Posterior vena cava (tissue), 2 donors: ENCODE measurements around the gene SLFN11. TPM values are rescaled to one million over a fixed set of nuclear protein-coding genes. Genes with fewer than 3 reads are reported as not detected.
"Not testable (repeated sequence)": the region's sequence is repeated elsewhere in the genome, so short reads cannot be mapped to it uniquely, and the experiment has no call there.

Experiments
- DNase-seq: peaks from one replicate; pipeline ENCODE4 v3.0.0-alpha.2; 2020; ENCODE audit warnings: low spot score
- intact Hi-C, 2 donors: fragments of 100-400 bp; cut with DNase I; formaldehyde crosslinking; loops; one replicate each; pipeline versions ENCODE4 v1.14.1 to v1.14.2; 2022 to 2023
- long read RNA-seq, 2 donors: library from polyadenylated mRNA; unstranded; transcript quantifications; one replicate each; pipeline ENCODE4 v2.0.0, GENCODE V29; 2020 to 2021
- total RNA-seq, 2 donors: library from RNA; stranded (reverse); fragmentation: NEBNext Ultra II Directional; extraction: Animal tissue kit (Norgen Biotek cat#: 25700); gene quantifications; one replicate each; pipeline ENCODE4 v1.2.1, GENCODE V29; 2021
- donor health status: DM: yes; HTN: yes; CAD: no.
- donor health status: DM: yes; HTN: yes; CAD: no.

Gene SLFN11, protein sequence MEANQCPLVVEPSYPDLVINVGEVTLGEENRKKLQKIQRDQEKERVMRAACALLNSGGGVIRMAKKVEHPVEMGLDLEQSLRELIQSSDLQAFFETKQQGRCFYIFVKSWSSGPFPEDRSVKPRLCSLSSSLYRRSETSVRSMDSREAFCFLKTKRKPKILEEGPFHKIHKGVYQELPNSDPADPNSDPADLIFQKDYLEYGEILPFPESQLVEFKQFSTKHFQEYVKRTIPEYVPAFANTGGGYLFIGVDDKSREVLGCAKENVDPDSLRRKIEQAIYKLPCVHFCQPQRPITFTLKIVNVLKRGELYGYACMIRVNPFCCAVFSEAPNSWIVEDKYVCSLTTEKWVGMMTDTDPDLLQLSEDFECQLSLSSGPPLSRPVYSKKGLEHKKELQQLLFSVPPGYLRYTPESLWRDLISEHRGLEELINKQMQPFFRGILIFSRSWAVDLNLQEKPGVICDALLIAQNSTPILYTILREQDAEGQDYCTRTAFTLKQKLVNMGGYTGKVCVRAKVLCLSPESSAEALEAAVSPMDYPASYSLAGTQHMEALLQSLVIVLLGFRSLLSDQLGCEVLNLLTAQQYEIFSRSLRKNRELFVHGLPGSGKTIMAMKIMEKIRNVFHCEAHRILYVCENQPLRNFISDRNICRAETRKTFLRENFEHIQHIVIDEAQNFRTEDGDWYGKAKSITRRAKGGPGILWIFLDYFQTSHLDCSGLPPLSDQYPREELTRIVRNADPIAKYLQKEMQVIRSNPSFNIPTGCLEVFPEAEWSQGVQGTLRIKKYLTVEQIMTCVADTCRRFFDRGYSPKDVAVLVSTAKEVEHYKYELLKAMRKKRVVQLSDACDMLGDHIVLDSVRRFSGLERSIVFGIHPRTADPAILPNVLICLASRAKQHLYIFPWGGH
- total RNA-seq, result 10 to 100 TPM; 35.3 to 53.1 TPM
- long read RNA-seq, donor 1, full-length matches to known transcripts, result 1 of 10 reads
- long read RNA-seq, donor 1, partial matches to known transcripts, result 1 of 10 reads
- long read RNA-seq, donor 1, other reads (novel, unspliced or antisense), result 8 of 10 reads
- long read RNA-seq, donor 2, partial matches to known transcripts, result 2 of 9 reads
- long read RNA-seq, donor 2, other reads (novel, unspliced or antisense), result 6 of 9 reads

DNA sequence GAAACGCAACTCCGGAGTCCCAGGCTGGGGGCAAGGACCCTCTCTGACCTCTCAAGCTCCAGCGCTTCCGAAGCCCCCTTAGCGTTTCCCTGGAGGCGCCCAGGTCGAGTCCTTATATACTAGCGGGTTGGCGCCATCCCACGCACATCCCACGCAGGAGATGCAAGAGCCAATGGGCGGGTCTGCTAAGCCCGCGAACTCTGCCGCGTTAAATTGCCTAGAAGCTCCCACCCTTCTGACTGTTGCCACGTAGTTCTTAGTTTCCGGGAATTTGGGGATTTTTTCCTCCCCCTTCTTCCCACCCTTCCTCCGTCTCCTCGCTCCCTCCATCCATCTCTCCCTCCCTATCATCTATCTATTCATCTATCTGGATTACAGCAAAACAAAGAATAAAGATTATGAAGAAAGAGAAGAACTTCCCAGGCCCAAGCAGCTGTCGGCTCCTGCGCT, at the start of gene SLFN11:
TSS of gene SLFN11 (minus strand) at position 88 of the 450 bp plus-strand sequence. CDS start 9,814 bp downstream, outside the sequence.
- DNase-seq, result peak; percentile 96
- intact Hi-C loops, result no loop called here

DNA sequence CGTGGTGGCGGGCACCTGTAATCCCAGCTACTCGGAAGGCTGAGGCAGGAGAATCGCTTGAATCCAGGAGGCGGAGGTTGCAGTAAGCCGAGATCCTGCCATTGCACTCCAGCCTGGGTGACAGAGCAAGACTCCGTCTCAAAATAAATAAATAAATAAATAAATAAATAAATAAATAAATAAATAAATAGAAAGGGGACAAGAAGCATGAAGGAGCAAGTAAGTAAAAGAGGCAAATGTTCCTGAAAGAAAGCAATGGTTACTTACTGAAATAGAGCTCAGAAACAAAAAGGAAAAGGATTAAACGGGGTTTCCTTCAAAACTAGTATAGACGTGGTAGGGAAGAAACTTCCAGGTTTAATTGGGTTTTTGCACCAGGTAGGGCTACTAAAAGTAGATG, 47.6 kb upstream of the SLFN11 start:
- intact Hi-C loops, DNase-seq: not testable (repeated sequence)

DNA sequence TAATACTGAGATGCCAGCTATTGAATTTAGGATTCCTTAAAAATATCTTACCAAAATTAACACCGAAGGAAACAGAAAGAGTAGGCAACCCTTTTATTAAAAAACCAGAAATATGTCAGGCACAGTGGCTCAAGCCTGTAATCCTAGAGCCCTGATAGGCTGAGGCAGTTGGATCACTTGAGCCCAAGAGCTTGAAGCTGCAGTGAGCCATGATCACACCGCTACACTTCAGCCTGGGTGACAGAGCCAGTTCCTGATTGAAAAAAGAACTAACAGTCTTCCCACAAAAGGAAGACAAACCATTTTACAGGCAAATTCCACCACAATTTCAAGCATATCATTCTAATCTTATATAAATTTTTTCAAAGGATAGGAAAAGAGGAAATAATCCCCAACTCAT, 43.2 kb upstream of the SLFN11 start:
- no peak for DNase-seq
- intact Hi-C loops, result no loop called here

DNA sequence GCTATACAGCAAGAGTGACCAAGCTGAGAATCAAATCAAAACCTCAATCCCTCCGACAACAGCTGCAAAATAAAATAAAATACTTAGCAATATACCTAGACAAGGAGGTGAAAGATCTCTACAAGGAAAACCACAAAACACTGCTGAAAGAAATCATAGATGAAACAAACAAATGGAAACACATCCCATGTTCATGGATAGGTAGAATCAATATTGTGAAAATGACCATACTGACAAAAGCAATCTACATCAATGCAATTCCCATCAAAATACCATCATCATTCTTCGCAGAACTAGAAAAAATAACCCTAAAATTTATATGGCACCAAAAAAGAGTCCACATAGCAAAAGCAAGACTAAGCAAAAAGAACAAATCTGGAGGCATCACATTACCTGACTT, 41.3 kb upstream of the SLFN11 start:
- DNase-seq, intact Hi-C loops: not testable (repeated sequence)

DNA sequence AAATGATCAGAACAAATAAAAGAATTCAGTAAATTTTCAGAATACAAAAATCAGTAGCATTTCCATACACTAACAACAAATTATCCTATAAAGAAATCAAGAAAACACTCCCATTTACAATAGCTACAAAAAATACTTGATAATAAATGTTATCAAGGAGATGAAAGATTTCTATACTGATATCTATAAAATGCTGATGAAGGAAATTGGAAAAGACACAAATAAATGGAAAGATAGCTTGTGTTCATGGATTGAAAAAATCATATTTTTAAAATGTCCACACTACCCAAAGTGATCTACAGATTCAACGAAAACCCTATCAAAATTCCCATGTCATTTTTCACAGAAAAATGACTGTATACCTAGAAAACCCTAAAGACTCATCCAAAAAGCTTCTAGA, 40.8 kb upstream of the SLFN11 start:
- intact Hi-C loops, result no loop called here
- no peak for DNase-seq

DNA sequence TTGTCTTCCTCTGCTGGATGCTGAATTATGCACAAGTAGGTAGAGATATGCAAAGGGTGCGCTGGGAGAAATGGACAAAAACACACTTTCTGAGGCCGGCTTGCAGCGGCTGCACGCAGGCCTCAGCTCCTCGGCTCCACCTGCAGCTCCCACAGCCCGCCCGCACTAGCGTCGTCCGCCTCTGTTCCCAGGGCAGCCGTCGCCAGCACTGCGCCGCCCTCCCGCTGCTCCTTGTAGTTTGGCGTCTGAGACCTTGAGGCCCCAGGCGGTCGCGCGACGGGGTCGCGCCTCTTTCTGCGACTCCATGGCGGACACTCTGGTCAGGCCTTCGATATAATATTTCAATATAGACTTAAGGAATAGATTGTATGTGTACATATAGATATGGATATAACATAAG, 34.1 kb upstream of the SLFN11 start:
- no peak for DNase-seq
- intact Hi-C loops, result no loop called here

DNA sequence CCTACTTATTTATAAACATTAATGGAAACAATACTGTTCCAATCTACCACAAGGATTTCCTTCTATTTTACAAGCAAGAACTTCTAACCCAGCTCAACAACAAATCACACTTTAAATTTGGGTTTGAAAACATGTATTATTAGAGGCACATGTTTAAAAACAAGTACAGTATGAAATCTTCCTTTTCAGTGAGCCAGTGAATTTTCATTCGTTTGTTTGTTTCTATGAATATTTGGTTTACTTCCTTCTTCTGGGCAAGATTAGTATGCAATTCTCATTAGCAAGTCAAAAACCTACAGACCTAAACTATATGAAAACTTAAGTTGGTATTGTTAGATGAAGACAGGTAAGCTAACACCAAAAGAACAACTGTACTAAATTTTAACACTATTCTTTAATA, 33.1 kb upstream of the SLFN11 start:
- intact Hi-C loops, result no loop called here
- no peak for DNase-seq

DNA sequence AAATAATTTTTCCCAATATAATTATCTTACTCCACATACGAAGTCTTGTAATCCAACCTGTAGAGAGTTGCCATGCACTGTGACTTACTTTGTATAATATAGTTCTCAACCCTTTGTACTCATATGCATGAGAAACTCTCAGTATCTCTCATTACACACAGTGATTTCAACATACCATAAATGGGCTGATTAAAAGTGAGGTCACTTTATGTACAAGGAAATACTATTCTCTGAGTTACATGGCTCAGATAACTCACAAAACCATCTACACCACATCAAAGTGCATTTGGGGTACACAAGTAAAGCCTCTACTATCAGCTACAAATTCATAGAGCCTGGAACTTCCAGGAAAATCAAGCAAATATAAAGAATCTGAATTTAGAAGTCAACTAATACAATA, 30.9 kb upstream of the SLFN11 start:
- no peak for DNase-seq
- intact Hi-C loops, result no loop called here

DNA sequence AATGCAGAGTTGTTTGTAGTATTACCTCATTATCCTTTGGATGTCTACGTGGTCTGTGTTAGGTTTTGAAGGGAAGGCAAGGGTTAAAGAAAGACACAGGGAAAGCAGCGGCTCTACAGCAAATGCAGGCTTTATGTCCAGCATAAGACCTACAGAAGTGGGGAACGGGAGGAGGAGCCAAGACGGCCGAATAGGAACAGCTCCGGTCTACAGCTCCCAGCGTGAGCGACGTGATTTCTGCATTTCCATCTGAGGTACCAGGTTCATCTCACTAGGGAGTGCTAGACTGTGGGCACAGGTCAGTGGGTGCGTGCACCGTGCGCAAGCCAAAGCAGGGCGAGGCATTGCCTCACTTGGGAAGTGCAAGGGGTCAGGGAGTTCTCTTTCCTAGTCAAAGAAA, 20.4 kb upstream of the SLFN11 start:
- intact Hi-C loops, result not testable (repeated sequence)

DNA sequence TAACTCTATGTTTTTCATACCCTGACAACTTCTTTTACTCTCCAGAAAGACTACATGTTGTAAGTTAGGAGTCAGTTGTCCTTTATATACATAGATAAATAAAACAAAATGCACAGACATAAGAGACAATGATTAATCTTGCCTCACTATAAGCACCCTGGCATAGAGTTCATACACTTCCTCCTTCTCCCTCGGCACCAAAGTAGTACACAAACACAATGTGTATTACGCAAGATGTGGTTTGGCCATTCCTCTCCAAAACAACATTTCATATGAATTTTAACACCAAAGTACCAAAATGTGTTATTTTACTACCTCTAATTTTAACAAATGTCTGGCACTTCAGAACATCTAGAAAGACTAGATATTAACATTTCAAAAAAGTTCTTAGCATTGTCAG, 17.2 kb upstream of the SLFN11 start:
- no peak for DNase-seq

More for the DNA sequence above, 20.4 kb upstream of the SLFN11 start:
- not testable (repeated sequence) for DNase-seq

DNA sequence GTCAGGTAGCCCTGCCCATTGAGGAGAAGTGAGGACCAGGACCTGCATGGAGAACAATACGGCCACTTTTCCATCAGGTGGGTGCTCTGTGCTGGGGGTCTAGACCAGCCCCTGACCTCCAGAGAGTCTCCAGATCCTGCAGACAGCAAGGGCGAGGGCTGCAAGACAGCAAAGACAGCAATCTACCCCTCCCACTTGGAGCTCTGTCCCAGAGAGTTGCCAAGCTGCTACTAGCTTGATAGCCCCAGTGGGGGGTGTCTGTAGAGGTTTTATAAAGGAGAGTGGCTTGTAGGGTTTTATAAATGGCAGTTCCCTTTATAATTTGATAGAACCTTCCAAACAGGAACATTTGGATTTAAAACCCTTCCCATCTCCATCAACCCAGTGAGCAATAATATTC, 16.7 kb upstream of the SLFN11 start:
- DNase-seq, result no peak
- intact Hi-C loops, result no loop called here

More for the DNA sequence above, 17.2 kb upstream of the SLFN11 start:
- intact Hi-C loops, result no loop called here

DNA sequence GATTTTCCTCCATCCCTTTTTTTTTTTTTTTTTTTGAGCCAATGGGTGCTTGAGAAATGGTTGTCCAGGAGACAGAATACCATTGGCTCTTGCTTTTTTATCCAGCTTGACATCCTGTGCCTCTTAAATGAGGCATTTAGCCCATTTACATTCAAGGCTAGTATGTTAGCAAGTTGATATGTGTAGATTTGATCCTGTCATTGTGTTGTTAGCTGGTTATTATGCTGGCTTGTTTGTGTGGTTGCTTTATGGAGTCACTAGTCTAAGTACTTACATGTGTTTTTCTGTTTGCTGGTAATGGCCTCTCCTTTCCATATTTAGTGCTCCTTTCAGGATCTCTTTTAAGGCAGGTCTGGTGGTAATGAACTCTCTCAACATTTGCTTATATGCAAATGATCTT, 14.1 kb upstream of the SLFN11 start:
- no peak for DNase-seq
- intact Hi-C loops, result no loop called here

DNA sequence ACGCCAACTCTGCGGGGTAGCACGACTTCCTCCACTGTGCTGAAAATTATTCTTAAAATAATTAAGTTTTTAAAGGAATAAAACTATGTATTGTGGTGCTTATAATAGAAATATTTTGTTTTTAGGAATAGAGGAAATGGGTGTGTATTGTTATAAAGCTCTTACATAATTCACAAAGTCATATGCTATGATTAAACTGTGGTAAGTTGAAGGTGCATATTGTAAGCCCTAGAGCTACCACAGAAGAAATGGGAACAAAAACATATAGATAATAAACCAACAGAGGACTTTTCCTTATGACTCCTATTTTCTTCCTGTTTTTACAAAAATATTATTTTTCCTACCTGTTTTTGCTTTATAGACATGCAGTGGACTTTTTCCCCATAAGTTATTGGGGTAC, 4.3 kb upstream of the SLFN11 start:
- intact Hi-C loops, result no loop called here
- no peak for DNase-seq

DNA sequence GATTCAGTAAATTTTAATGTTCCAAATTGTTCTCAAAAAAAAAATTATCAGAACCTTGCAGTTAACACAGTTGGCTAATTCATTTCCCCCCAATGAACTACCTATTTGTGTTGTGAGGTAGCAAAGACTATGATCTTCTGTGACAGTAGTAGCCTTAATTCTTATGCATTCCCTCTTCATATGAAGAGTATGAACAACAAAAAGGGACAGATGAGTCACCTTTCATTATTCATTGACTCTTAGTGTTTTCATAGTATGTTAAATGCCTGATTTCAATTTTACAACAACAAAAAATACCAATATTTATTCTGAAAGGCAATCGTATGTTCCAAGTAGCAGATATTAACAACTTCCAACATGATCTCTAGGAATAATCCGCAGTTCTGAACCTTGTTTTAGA, 3.6 kb upstream of the SLFN11 start:
- DNase-seq, result no peak
- intact Hi-C loops, result no loop called here

DNA sequence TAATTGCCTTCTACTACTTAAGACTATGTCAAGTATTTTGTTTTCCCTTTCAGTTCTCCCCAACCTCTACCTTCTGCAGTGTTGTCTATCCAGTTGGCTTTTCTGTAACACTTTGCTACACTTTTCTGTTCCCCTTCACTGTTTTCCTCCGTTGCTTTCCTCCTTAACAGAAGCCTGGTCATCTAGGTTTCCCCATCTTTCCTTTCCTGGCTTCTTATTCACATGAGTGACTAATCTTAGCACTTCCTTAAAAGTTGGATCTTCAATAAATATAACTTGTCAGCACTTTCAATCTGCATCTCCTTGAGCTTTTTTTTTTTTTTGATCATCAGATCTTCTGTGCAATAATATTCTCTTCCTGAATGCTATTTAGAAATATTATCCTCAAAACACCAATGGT, 2.8 kb upstream of the SLFN11 start:
- no peak for DNase-seq
- intact Hi-C loops, result no loop called here

DNA sequence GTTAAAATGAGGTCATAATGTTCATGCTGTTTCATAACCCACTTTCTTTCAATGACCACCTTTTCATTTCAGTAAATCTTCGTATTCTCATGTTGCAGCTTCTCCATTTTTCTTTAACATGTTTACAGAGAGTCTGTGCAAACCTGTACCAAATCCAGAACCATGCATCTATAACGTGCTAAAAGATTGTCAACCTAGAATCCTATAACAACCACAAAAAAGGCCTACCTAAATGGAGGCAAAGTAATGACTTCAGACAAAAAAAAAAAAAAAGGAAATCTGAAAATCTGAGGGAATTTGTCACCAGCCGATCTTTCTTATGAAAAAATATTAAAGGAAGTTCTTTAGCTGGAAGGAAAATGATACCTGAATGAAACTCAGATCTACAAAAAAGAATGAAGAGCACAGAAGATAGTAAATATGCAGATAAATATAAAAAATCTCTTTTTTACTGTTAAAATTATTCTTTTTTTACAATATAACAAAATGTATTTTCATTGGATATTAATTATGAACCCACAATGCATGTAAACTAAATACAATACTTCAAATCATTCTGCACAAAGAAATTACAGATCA, 1.4 kb upstream of the SLFN11 start:
- intact Hi-C loops, result no loop called here
- DNase-seq, result no peak

DNA sequence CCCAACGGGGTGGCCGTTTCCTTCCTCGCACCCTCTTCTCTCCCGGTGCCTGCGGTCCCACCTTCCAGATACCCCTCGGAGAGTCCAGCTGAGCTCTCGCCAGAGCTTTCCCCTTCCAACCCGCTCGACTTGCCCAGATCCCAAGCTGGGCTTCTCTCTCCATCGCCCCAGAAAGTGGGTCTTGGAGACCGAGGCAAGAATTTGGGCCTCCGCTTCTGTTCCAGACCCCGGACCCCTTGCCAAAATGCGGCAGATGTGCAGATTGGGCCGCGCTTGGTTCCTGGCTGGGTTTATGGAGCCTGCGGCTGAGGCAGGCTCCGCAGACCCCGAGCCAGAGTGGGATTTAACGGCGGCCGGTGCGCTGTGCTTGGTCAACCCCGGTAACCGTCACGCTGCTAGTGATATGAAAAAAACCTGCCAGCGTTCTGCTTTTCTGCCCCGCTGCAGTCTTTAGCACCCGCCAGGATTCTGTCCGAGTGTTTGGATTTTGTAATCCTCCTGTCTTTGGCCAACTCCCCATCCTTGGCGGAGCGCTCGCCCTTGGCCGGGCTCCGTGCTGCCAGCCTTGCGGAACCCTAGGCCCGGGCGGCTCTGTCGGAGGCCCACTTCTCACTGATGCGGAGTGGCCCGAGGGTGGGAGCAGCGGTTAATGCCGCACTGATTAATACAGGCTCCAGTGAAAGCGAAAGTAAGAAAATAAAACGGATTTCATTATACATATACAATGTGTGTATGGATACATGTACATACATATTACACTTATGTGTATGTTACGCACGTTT, 754 bp upstream of the SLFN11 start:
- peak; percentile 90 for DNase-seq
- intact Hi-C loops, result no loop called here

DNA sequence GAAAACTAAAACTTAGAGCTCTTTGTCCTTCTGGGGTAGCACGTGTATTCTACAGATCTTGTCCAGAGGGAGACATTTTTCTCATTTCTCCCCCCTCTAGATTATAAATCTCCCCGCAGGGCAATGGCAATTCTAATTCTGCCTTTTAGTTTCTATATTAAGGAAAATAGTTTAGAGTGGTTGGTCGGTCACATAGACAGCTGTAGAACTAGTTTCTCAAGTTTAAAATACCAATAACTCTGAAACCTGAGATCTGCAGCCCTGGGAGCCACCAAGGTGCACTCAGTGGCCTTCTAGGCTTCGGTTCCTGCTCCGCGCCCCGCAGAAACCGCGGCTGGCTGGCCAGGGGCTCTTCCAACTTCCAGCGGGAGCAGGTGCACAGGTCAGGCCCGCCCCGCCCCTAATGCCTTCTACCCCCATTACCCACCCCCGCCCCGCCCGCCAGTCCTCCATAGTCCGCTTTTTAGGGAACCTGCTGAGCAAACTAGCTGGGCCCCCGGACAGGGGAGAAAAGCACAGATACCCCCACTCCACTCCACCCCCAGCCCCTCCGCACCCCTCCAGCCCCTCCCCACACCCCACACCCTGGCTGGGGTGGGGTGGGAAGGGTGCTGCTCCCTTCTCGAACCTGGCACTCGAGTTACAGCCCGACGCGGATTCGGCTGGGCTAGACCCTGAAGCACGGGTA, 431 bp downstream of the SLFN11 start:
- intact Hi-C loops, result no loop called here
- no peak for DNase-seq
